Activated CD4-positive, alpha-beta T cell treated with anti-CD3 and anti-CD28 coated beads, Interleukin-10, Interleukin-2, amounts not matched to agents 100 ng/mL and 50 ng/mL, durations not matched to agents 16 hours and 8 hours (primary cell): ENCODE results near the gene KIAA1217.

ENCODE experiments used
- DNase-seq: peaks from one replicate; pipeline ENCODE4 v3.0.0-alpha.2; 2020

KIAA1217 gene

GRCh38 chr10:24376731-24377130 lies 167.8 kb downstream of the KIAA1217 start:
- DNase-seq: no peak

GRCh38 chr10:24378126-24378920 lies 169.4 kb downstream of the KIAA1217 start:
- no peak for DNase-seq

GRCh38 chr10:24381235-24382010 lies 172.5 kb downstream of the KIAA1217 start:
- DNase-seq: peak; percentile 15

- DNase-seq: no peak
Measured at GRCh38 chr10:24382045-24382444, 173.1 kb downstream of the KIAA1217 start.

GRCh38 chr10:24382596-24382978 lies 173.6 kb downstream of the KIAA1217 start:
- peak; percentile 58 for DNase-seq

- no peak for DNase-seq
Measured at GRCh38 chr10:24382979-24383663, 174.2 kb downstream of the KIAA1217 start.

- DNase-seq: peak; percentile 85
Measured at GRCh38 chr10:24383681-24384106, 174.8 kb downstream of the KIAA1217 start.

GRCh38 chr10:24384954-24385353 lies 176.0 kb downstream of the KIAA1217 start:
- no peak for DNase-seq

- no peak for DNase-seq
Measured at GRCh38 chr10:24385776-24386175, 176.8 kb downstream of the KIAA1217 start.

- no peak for DNase-seq
Measured at GRCh38 chr10:24390146-24390700, 181.3 kb downstream of the KIAA1217 start.

- DNase-seq: no peak
Measured at GRCh38 chr10:24390746-24391145, 181.8 kb downstream of the KIAA1217 start.

- DNase-seq: no peak
Measured at GRCh38 chr10:24393201-24393600, 184.3 kb downstream of the KIAA1217 start.

GRCh38 chr10:24394461-24395190 lies 185.7 kb downstream of the KIAA1217 start:
- DNase-seq: no peak

GRCh38 chr10:24396396-24396795 lies 187.5 kb downstream of the KIAA1217 start:
- DNase-seq: no peak

GRCh38 chr10:24397662-24398061 lies 188.7 kb downstream of the KIAA1217 start:
- no peak for DNase-seq

GRCh38 chr10:24404567-24404966 lies 195.6 kb downstream of the KIAA1217 start:
- no peak for DNase-seq

GRCh38 chr10:24405635-24406034 lies 196.7 kb downstream of the KIAA1217 start:
- DNase-seq: no peak

GRCh38 chr10:24406809-24407483 lies 198.0 kb downstream of the KIAA1217 start:
- DNase-seq: no peak

GRCh38 chr10:24407928-24408327 lies 199.0 kb downstream of the KIAA1217 start:
- no peak for DNase-seq

- no peak for DNase-seq
Measured at GRCh38 chr10:24408365-24408764, 199.4 kb downstream of the KIAA1217 start.

- DNase-seq: no peak
Measured at GRCh38 chr10:24414597-24414996, 205.7 kb downstream of the KIAA1217 start.
